PC-9 (cell line): ENCODE data around the gene AUTS2. TPM values are rescaled to one million over a fixed set of nuclear protein-coding genes. Genes with fewer than 3 reads are reported as not detected.

Source experiments
- BruUV-seq: library from RNA; stranded (reverse); fragments of 400-500 nt; replicated peaks from 2 replicates; lab custom pipeline; 2021; lab: Mats Ljungman, UMichigan
- CTCF ChIA-PET: fragments of 300-600 bp; sonication (Branson Sonifier 250); formaldehyde crosslinking; loops from one replicate; lab custom pipeline; 2022; ENCODE audit warnings: antibody characterized with exemption; lab: Charles Lee
- POLR2A ChIA-PET: fragments of 300-600 bp; sonication (Branson Sonifier 250); formaldehyde crosslinking; loops from one replicate; lab custom pipeline; 2022; ENCODE audit warnings: antibody characterized with exemption; ENCODE audit not compliant: unreplicated experiment; lab: Charles Lee
- DNase-seq, 2 experiments: peaks; one replicate each; pipeline versions ENCODE4 v3.0.0 to v3.0.0-alpha.2; 2015 to 2022; ENCODE audit warnings: mixed read lengths in 1 of 2
- H2AFZ ChIP-seq: fragments of 200-600 bp; sonication (generic); 2 replicates; pipeline ENCODE4 v1.8.1; 2017; ENCODE audit warnings: antibody characterized with exemption
- H3F3A ChIP-seq: fragments of 200-600 bp; sonication (generic); 2 replicates; pipeline ENCODE4 v1.8.1; 2017; ENCODE audit warnings: antibody characterized with exemption, mild to moderate bottlenecking, low read depth; ENCODE audit not compliant: insufficient read depth
- H3K27ac ChIP-seq: fragments of 200-600 bp; sonication (generic); 2 replicates; pipeline ENCODE4 v1.6.1; 2016; ENCODE audit warnings: mixed run types
- H3K27me3 ChIP-seq: fragments of 200-600 bp; sonication (generic); 2 replicates; pipeline ENCODE4 v1.6.1; 2016; ENCODE audit warnings: low read depth, mixed run types; ENCODE audit not compliant: insufficient read depth
- H3K36me3 ChIP-seq: fragments of 200-600 bp; sonication (generic); 2 replicates; pipeline ENCODE4 v1.6.1; 2016; ENCODE audit warnings: low read depth, mixed run types
- H3K4me1 ChIP-seq: fragments of 200-600 bp; sonication (generic); replicated peaks from 2 replicates; pipeline ENCODE4 v1.6.1; 2016; ENCODE audit warnings: mixed run types; ENCODE audit not compliant: insufficient read depth
- H3K4me2 ChIP-seq: fragments of 200-600 bp; sonication (generic); 2 replicates; pipeline ENCODE4 v1.6.1; 2017; ENCODE audit warnings: mixed run types
- H3K4me3 ChIP-seq: fragments of 200-600 bp; sonication (generic); 2 replicates; pipeline ENCODE4 v1.6.1; 2016; ENCODE audit warnings: mixed run types
- H3K79me2 ChIP-seq: fragments of 200-600 bp; sonication (generic); 2 replicates; pipeline ENCODE4 v1.6.1; 2017; ENCODE audit warnings: low read depth, mixed run types
- H3K9me2 ChIP-seq: fragments of 200-600 bp; sonication (generic); 2 replicates; pipeline ENCODE4 v1.8.1; 2017; ENCODE audit warnings: mild to moderate bottlenecking; ENCODE audit not compliant: insufficient read depth
- H3K9me3 ChIP-seq: fragments of 200-600 bp; sonication (generic); 2 replicates; pipeline ENCODE4 v1.8.1; 2016; ENCODE audit warnings: low read depth; ENCODE audit not compliant: insufficient read depth
- H4K20me1 ChIP-seq: fragments of 200-600 bp; sonication (generic); 2 replicates; pipeline ENCODE4 v1.8.1; 2017; ENCODE audit not compliant: insufficient read depth
- EZH2 ChIP-seq: fragments of 200-600 bp; sonication (generic); IDR thresholded peaks from 2 replicates; pipeline ENCODE4 v1.8.0; 2017; ENCODE audit warnings: antibody characterized with exemption, low read depth
- intact Hi-C: fragments of 100-400 bp; cut with micrococcal nuclease; formaldehyde crosslinking; loops from one replicate; pipeline ENCODE4 v1.10.0; 2022; ENCODE audit not compliant: unreplicated experiment
- total RNA-seq: library from RNA; stranded (reverse); gene quantifications from 2 replicates; pipeline ENCODE4 v1.2.3, GENCODE V29; 2021
- TF ChIP-seq, protein P1 (sequence below): fragments of 200-600 bp; sonication (generic); conservative IDR thresholded peaks from 2 replicates; pipeline ENCODE4 v1.6.1; 2017; ENCODE audit warnings: mixed run types, antibody characterized with exemption, mild to moderate bottlenecking, moderate library complexity

The AUTS2 gene
- total RNA-seq, 1 experiment from 2014 or later = not detected

DNA sequence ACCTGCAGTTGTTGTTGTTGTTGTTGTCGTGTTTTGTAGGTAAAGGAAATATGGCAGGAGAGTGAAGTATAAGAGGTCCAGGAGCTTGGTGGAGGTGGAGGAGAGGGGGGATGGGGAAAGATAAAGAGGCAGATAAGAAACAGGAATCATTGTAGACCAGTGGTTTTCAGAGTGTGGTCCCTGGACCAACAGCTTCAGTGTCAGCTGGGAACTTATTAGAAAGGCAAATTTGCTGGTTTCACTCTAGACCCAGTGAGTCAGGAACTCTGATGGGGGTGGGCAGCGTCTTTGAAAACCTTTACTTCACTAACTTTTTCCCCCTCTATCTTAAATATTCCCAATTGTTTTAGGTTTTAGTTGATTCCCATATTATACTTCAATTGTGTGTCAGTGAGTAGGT lies 241.5 kb downstream of the AUTS2 start:
- Histone ChIP-seq H3K4me2 (no peak overlapping the region), H3K36me3 (no peaks in the 10 kb centered on the region), H3K4me1 (no peaks in the 10 kb centered on the region), H3F3A (no peaks in the 10 kb centered on the region), H4K20me1 (no peaks in the 10 kb centered on the region), H3K27ac (no peak overlapping the region), H3K9me2 (no peaks in the 10 kb centered on the region), H2AFZ (no peak overlapping the region), H3K9me3 (no peaks in the 10 kb centered on the region), H3K27me3 (no peaks in the 10 kb centered on the region), H3K79me2 (no peaks in the 10 kb centered on the region), H3K4me3 (no peak overlapping the region)
- TF ChIP-seq, protein P1, sequence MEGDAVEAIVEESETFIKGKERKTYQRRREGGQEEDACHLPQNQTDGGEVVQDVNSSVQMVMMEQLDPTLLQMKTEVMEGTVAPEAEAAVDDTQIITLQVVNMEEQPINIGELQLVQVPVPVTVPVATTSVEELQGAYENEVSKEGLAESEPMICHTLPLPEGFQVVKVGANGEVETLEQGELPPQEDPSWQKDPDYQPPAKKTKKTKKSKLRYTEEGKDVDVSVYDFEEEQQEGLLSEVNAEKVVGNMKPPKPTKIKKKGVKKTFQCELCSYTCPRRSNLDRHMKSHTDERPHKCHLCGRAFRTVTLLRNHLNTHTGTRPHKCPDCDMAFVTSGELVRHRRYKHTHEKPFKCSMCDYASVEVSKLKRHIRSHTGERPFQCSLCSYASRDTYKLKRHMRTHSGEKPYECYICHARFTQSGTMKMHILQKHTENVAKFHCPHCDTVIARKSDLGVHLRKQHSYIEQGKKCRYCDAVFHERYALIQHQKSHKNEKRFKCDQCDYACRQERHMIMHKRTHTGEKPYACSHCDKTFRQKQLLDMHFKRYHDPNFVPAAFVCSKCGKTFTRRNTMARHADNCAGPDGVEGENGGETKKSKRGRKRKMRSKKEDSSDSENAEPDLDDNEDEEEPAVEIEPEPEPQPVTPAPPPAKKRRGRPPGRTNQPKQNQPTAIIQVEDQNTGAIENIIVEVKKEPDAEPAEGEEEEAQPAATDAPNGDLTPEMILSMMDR = no peak
- no peak for TF ChIP-seq EZH2
- DNase-seq = no peak
- POLR2A ChIA-PET = no interaction called here
- CTCF ChIA-PET = no interaction called here
- BruUV-seq = no TSS peak
- intact Hi-C loops = no loop called here

DNA sequence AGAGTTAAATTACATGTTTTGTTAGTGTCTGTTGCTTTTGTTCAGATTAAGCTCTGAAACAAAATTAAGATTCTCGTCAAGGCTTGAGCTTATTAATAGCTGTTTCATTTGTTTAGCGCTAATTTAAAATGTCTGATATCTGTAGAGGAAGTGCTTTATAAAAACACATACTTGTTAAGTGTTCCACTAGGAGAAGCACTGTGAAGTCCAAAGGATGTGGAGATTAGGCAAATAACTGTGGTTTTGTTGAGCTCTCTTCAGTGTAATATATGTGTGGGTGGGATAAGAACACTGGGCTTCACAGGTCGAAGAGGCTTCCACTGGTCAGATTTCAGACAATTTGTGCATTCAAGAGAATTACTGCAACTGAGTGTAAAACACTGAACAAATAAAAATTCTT lies 242.0 kb downstream of the AUTS2 start:
- ChIA-PET CTCF (no interaction called here), POLR2A (no interaction called here)
- Histone ChIP-seq H3K4me1 (no peaks in the 10 kb centered on the region), H3K9me3 (no peaks in the 10 kb centered on the region), H3K79me2 (no peaks in the 10 kb centered on the region), H3K27me3 (no peaks in the 10 kb centered on the region), H2AFZ (no peak overlapping the region), H3K4me3 (no peak overlapping the region), H4K20me1 (no peaks in the 10 kb centered on the region), H3K9me2 (no peaks in the 10 kb centered on the region), H3K4me2 (no peak overlapping the region), H3K27ac (no peak overlapping the region), H3F3A (no peaks in the 10 kb centered on the region), H3K36me3 (no peaks in the 10 kb centered on the region)
- intact Hi-C loops = no loop called here
- no peak for TF ChIP-seq EZH2
- TF ChIP-seq, protein P1 = no peak
- no peak for DNase-seq
- no TSS peak for BruUV-seq

DNA sequence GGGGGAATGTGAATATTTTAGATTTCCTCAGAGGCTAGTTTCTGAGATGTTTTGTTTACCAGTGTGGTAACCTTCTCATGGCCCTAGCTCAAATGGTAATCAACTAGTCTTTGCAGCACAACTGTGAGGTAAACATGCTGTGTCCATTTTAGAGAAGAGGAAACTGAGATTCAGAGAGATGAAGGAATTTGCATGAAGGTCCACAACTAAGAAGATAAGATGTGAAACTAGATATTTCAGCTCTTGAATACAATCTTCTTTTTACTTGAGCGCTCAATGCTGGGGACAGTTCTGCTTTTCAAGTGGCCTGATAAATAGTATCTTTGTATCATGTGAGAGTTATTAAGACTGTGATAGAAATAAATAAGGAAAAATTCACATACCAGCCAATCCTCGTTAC lies 245.4 kb downstream of the AUTS2 start:
- Histone ChIP-seq H3K36me3 (no peaks in the 10 kb centered on the region), H3F3A (no peaks in the 10 kb centered on the region), H3K4me3 (no peak overlapping the region), H4K20me1 (no peaks in the 10 kb centered on the region), H2AFZ (no peak overlapping the region), H3K27me3 (no peaks in the 10 kb centered on the region), H3K9me3 (no peaks in the 10 kb centered on the region), H3K27ac (no peak overlapping the region), H3K79me2 (no peaks in the 10 kb centered on the region), H3K4me2 (no peak overlapping the region), H3K4me1 (no peaks in the 10 kb centered on the region), H3K9me2 (no peaks in the 10 kb centered on the region)
- TF ChIP-seq, protein P1 = no peak
- no peak for TF ChIP-seq EZH2
- DNase-seq = no peak
- CTCF ChIA-PET = no interaction called here
- BruUV-seq = no TSS peak
- POLR2A ChIA-PET = no interaction called here
- intact Hi-C loops = no loop called here
